Bronchial epithelial cell (primary cell): ENCODE measurements around the gene NEURL3. TPM values are rescaled to one million over a fixed set of nuclear protein-coding genes. Genes with fewer than 3 reads are reported as not detected.

Source experiments
- DNase-seq: peaks from one replicate; pipeline ENCODE4 v3.0.0-alpha.2; 2010; ENCODE audit warnings: low read depth
- FAIRE-seq: peaks from 2 replicates; lab custom pipeline; 2011; peaks lifted over from hg19 to GRCh38; lab: Jason Lieb, UNC
- H3K27me3 ChIP-seq: 2 replicates; pipeline ENCODE4 v1.5.1; 2011; ENCODE audit warnings: low read length; ENCODE audit not compliant: control insufficient read depth, insufficient read depth
- H3K36me3 ChIP-seq: 2 replicates; pipeline ENCODE4 v1.5.1; 2011; ENCODE audit warnings: low read length; ENCODE audit not compliant: control insufficient read depth, insufficient read depth
- H3K4me3 ChIP-seq: 2 replicates; pipeline ENCODE4 v1.5.1; 2011; ENCODE audit warnings: mild to moderate bottlenecking, low read depth, low read length, control low read depth
- CTCF ChIP-seq: IDR thresholded peaks from 2 replicates; pipeline ENCODE4 v1.5.1; 2011; ENCODE audit warnings: mild to moderate bottlenecking, moderate library complexity, low read length, control low read depth, inconsistent platforms; ENCODE audit not compliant: insufficient read depth, severe bottlenecking
- total RNA-seq: library from RNA; depleted of rRNA; stranded (reverse); fragments of >200 nt; gene quantifications from 2 replicates; pipeline ENCODE4 v1.2.1, GENCODE V29; 2014

Gene NEURL3
- total RNA-seq, 1 donor from 2014 or later, result not detected

- Histone ChIP-seq H3K27me3 (no peaks in the 10 kb centered on the region), H3K4me3 (no peak overlapping the region), H3K36me3 (no peaks in the 10 kb centered on the region)
- FAIRE-seq, result no peak
- DNase-seq, result no peak
- no peak for TF ChIP-seq CTCF
These were observed 56.0 kb downstream of the NEURL3 start for GRCh38 chr2:96449174-96449573.

DNA sequence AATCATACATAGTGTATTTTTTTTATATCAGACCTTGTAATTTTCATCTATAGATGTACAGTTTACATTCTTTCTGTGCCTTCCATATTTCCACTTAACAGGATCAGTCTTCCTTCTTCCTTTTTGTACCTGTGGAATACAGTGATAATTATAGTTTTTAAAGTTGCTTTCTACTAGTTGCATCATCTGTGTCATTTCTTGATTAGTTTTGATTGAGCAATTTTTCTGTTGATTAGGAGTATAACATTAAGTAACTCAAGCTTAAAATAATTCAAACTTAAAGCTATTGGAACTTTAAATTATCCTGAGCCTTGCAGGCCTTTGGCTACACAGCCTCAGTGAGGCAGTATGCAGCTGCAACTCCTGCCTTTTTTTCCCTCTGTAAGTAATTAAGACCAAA, 57.4 kb downstream of the NEURL3 start:
- TF ChIP-seq CTCF, result no peak
- FAIRE-seq, result no peak

More for the DNA sequence above, 57.4 kb downstream of the NEURL3 start:
- H3K36me3 ChIP-seq, result no peaks in the 10 kb centered on the region
- no peak for DNase-seq
- H3K4me3 ChIP-seq, result no peak overlapping the region
- no peaks in the 10 kb centered on the region for H3K27me3 ChIP-seq

Other genes with a start within 250 kb of the NEURL3 start
- 12.1 and 17.3 TPM in 2 replicates for gene TMEM127, start 239.4 kb downstream of the NEURL3 start, total RNA-seq
- gene CIAO1, start 239.1 kb downstream of the NEURL3 start, total RNA-seq, result 58.0 and 94.0 TPM in 2 replicates
- 32.6 and 35.8 TPM in 2 replicates for gene SNRNP200, start 199.8 kb downstream of the NEURL3 start, total RNA-seq
- gene ITPRIPL1, start 180.0 kb downstream of the NEURL3 start, total RNA-seq, result 1.6 and 2.6 TPM in 2 replicates
- 0.53 and 0.77 TPM in 2 replicates for gene NCAPH, start 169.6 kb downstream of the NEURL3 start, total RNA-seq
- gene ARID5A, start 31.4 kb upstream of the NEURL3 start, total RNA-seq, result 2.9 and 3.7 TPM in 2 replicates
- gene KANSL3, start 133.0 kb upstream of the NEURL3 start, total RNA-seq, result 16.3 and 21.3 TPM in 2 replicates
- under 0.01 TPM in 2 replicates for gene FER1L5, start 137.4 kb upstream of the NEURL3 start, total RNA-seq
- gene LMAN2L, start 234.7 kb upstream of the NEURL3 start, total RNA-seq, result 15.3 and 18.9 TPM in 2 replicates